ENCODE measurements around the gene LYSMD3. TPM values are rescaled to one million over a fixed set of nuclear protein-coding genes. Genes with fewer than 3 reads are reported as not detected.

The LYSMD3 gene
- total and polyA plus RNA-seq, 9 of the 15 experiments (the other 6 are each of a cell fraction or from before 2014, with no cell fraction given) = 9.5 to 42.3 (median 20.7) TPM

DNA sequence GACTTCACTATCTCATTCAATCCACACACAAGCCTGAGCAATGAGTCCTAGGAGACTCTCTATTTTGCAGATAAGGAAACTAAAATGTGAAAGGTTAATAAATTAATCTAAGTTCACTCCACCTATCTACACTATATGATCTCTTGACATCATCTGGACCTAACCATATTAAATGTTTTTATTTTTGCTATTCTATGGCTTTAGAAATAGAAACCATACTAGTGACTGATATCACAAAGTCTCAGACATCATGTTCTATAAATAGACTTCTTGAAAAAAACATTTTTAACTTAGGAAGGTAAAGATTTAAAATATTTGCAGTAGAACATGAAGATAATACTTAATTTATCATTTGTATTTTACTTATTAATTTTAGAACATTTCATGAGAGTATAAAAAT, 19.8 kb upstream of the LYSMD3 start:
- no peak overlapping the region for H3K9ac ChIP-seq (ENCODE audit: insufficient read depth in 1 of 2, low read depth in 2 of 2, low read length in 2 of 2)
- BruUV-seq (replicated peaks) = no TSS peak
- peak; percentile 73 for TF ChIP-seq MEF2A (IDR thresholded peaks at IDR 0.05; ENCODE audit: control insufficient read depth, low read depth, low read length)
- no peak for TF ChIP-seq ZKSCAN8 (CRISPR knock-in tag; IDR thresholded peaks at IDR 0.05)
- TF ChIP-seq, protein P1, sequence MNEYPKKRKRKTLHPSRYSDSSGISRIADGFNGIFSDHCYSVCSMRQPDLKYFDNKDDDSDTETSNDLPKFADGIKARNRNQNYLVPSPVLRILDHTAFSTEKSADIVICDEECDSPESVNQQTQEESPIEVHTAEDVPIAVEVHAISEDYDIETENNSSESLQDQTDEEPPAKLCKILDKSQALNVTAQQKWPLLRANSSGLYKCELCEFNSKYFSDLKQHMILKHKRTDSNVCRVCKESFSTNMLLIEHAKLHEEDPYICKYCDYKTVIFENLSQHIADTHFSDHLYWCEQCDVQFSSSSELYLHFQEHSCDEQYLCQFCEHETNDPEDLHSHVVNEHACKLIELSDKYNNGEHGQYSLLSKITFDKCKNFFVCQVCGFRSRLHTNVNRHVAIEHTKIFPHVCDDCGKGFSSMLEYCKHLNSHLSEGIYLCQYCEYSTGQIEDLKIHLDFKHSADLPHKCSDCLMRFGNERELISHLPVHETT (CRISPR knock-in tag; conservative IDR thresholded peaks at IDR 0.05 in 1 of 2, IDR thresholded peaks at IDR 0.05 in 1 of 2) = peak in 1 of 2 experiments; percentile 31; a peak in 2 of 4 replicates
- TF ChIP-seq PTBP1 (IDR thresholded peaks at IDR 0.05; ENCODE audit: low read depth, low read length) = no peak
- no peaks in the 10 kb centered on the region for H3K9me1 ChIP-seq (ENCODE audit: control insufficient read depth, insufficient read depth, low read length)
- intact Hi-C loops (cut with micrococcal nuclease) = no loop called here
- POLR2A ChIA-PET = no interaction called here
- FAIRE-seq (no peak), ATAC-seq (no peak), DNase-seq (ENCODE audit: extremely low read depth in 1 of 4, low spot score in 3 of 4) (no peak)
- H3K36me3 ChIP-seq (ENCODE audit: control insufficient read depth, insufficient read depth, low read length) = no peaks in the 10 kb centered on the region
- H3K9me3 ChIP-seq (replicated peaks; ENCODE audit: control insufficient read depth, insufficient read depth, low read depth, low read length) = no peaks in the 10 kb centered on the region
- no peaks in the 10 kb centered on the region for H4K20me1 ChIP-seq (replicated peaks; ENCODE audit: control insufficient read depth, insufficient read depth, low read length)
- CTCF ChIA-PET (ENCODE audit: low intra/inter-chr PET ratio) = no interaction called here
- in situ Hi-C loops (cut with MboI) = no loop called here
- no peak overlapping the region for H3K4me3 ChIP-seq
- no peak overlapping the region; the same call in 1 of the 3 replicates for H3K27ac ChIP-seq (ENCODE audit: extremely low read depth, low read depth, low read length)
- H3K4me1 ChIP-seq (replicated peaks in 1 of 2; ENCODE audit: control insufficient read depth in 2 of 2, insufficient read depth in 2 of 2, low read length in 2 of 2) = peaks cover 3 to 11% of the 10 kb centered on the region in 2 experiments; a peak in 4 of 5 replicates
- H3K27me3 ChIP-seq (ENCODE audit: control insufficient read depth in 2 of 2, insufficient read depth in 2 of 2, low read length in 2 of 2) = no peaks in the 10 kb centered on the region
- no peak overlapping the region for H3K4me2 ChIP-seq (ENCODE audit: insufficient read depth, low read length)
- peak overlapping the region; percentile 86 for H2AFZ ChIP-seq (ENCODE audit: low read depth, low read length)
- no peaks in the 10 kb centered on the region for H3K79me2 ChIP-seq (ENCODE audit: control insufficient read depth, insufficient read depth, low read length)

Data from K562 (cell line).